Measurements from ENCODE around the gene FEN1.

FEN1 gene

DNA sequence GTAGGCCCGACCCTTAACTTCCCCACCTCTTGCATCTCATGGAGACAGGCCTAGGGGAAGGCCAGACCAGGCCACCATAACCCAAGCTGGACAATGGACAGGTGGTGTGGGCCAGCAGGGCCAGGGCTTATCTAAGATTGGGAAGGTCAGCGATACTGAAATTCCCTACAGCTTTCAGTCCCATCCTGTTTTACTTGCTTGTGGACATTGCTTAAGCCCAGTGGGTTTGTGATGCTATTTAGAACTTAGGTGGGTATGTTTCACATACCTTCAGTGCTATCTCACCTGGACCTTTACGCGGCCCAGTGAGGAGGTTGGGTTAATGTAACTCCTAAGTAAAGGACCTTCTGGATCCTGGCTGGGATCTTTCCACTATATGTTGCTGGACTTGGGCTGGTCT is 37.1 kb downstream of the FEN1 start:
- peak overlapping the region; percentile 74 for H3K4me3 ChIP-seq (ENCODE audit: low read depth, low read length)
- no peak for DNase-seq (ENCODE audit: low read depth)
- TF ChIP-seq, protein P1, sequence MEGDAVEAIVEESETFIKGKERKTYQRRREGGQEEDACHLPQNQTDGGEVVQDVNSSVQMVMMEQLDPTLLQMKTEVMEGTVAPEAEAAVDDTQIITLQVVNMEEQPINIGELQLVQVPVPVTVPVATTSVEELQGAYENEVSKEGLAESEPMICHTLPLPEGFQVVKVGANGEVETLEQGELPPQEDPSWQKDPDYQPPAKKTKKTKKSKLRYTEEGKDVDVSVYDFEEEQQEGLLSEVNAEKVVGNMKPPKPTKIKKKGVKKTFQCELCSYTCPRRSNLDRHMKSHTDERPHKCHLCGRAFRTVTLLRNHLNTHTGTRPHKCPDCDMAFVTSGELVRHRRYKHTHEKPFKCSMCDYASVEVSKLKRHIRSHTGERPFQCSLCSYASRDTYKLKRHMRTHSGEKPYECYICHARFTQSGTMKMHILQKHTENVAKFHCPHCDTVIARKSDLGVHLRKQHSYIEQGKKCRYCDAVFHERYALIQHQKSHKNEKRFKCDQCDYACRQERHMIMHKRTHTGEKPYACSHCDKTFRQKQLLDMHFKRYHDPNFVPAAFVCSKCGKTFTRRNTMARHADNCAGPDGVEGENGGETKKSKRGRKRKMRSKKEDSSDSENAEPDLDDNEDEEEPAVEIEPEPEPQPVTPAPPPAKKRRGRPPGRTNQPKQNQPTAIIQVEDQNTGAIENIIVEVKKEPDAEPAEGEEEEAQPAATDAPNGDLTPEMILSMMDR (IDR thresholded peaks at IDR 0.05; ENCODE audit: low read depth, low read length) = no peak
- TF ChIP-seq POLR2A (IDR thresholded peaks at IDR 0.05; ENCODE audit: extremely low read depth, insufficient read length) = no peak
- TF ChIP-seq MYC (IDR thresholded peaks at IDR 0.05; ENCODE audit: low read depth, low read length) = no peak
- TF ChIP-seq, protein P2, sequence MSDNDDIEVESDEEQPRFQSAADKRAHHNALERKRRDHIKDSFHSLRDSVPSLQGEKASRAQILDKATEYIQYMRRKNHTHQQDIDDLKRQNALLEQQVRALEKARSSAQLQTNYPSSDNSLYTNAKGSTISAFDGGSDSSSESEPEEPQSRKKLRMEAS (IDR thresholded peaks at IDR 0.05; ENCODE audit: low read depth, low read length) = no peak

DNA sequence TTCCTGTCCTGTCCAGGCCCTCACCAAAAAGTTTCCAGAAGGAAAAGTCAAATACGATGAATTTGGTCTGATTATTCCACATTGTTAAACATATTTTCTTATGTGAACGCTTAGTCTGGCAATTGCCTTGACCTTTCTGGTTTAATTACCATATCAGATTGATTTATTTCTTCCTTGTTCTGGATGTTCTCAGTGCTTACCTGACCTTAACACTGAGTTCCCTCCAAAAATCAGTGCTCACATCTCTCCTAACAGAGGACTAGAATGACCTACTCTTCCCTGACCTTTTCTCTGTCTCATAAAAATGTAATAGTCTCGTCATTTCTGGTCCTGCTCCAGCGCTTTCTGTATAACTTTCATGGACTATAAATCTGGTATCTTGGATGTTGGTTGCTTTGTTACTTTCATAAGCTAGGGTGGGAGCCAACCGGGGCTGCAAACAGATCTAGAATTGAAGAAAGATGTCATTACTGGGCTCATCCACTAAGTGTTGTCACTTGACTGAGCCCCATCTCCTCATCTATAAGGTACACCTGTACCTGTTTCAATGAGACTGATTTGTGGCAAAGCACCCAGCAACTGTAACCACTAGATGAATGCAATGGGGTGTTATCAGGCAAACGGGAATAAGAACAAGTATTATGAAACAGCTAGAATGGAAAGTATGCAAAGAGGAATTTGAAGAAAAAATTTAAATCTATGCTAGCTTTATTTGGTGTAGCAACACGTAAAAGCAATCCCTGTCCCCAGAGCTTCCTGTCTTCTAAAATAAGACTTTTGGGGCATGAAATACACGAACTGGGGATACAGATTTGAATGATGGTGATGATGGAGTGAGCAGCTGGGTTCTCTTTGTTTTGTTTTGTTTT is 37.8 kb downstream of the FEN1 start:
- TF ChIP-seq, protein P1 (IDR thresholded peaks at IDR 0.05; ENCODE audit: low read depth, low read length) = no peak
- TF ChIP-seq, protein P2 (IDR thresholded peaks at IDR 0.05; ENCODE audit: low read depth, low read length) = no peak
- TF ChIP-seq MYC (IDR thresholded peaks at IDR 0.05; ENCODE audit: low read depth, low read length) (no peak), POLR2A (IDR thresholded peaks at IDR 0.05; ENCODE audit: extremely low read depth, insufficient read length) (no peak)
- DNase-seq (ENCODE audit: low read depth) = no peak
- H3K4me3 ChIP-seq (ENCODE audit: low read depth, low read length) = peak overlapping the region; percentile 74

DNA sequence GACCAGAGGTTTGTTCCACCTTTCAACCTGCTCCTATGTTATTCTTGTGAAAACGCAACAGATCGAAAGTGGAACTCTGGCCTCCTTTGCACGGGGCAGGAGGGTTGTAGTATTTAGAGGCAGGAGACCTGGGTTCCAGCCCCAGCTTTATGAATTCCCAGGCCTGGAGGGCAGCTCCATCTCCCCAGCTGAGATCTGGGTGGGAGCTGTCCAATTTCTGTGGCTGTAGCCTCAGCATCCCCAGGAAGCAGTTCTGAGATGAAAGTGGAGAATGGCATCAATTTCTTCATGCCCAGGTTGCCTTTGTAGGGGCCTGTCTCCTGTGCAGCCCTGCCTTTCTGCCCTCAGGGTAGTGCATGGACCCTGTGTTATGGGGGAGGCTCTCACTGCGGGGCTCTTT is 39.5 kb downstream of the FEN1 start:
- no peak for TF ChIP-seq POLR2A (IDR thresholded peaks at IDR 0.05; ENCODE audit: extremely low read depth, insufficient read length)
- TF ChIP-seq MYC (IDR thresholded peaks at IDR 0.05; ENCODE audit: low read depth, low read length) = no peak
- TF ChIP-seq, protein P2 (IDR thresholded peaks at IDR 0.05; ENCODE audit: low read depth, low read length) = no peak
- TF ChIP-seq, protein P1 (IDR thresholded peaks at IDR 0.05; ENCODE audit: low read depth, low read length) = no peak
- no peak for DNase-seq (ENCODE audit: low read depth)
- H3K4me3 ChIP-seq (ENCODE audit: low read depth, low read length) = no peak overlapping the region

DNA sequence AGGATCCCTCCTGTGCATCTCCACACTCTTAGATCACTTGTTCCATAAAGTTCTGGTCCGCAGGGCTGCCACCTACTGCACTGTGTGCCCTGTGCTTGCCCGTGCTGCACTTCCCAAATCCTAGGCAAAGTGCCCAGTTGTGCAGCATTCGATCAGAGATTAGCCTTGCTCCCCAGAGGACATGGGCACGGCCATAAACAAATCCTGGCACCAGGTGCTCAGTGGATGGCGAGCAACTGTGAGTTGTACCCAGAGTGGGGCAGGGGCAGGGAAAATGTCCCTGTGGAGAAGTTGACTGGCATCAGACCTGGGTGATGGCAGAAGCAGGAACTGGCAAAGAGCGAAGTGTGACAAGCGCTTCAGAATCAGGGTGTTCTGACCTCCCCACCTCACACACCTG is 40.0 kb downstream of the FEN1 start:
- TF ChIP-seq, protein P1 (IDR thresholded peaks at IDR 0.05; ENCODE audit: low read depth, low read length) = no peak
- TF ChIP-seq POLR2A (IDR thresholded peaks at IDR 0.05; ENCODE audit: extremely low read depth, insufficient read length) = no peak
- TF ChIP-seq, protein P2 (IDR thresholded peaks at IDR 0.05; ENCODE audit: low read depth, low read length) = no peak
- no peak for TF ChIP-seq MYC (IDR thresholded peaks at IDR 0.05; ENCODE audit: low read depth, low read length)
- H3K4me3 ChIP-seq (ENCODE audit: low read depth, low read length) = peak overlapping the region; percentile 4

DNA sequence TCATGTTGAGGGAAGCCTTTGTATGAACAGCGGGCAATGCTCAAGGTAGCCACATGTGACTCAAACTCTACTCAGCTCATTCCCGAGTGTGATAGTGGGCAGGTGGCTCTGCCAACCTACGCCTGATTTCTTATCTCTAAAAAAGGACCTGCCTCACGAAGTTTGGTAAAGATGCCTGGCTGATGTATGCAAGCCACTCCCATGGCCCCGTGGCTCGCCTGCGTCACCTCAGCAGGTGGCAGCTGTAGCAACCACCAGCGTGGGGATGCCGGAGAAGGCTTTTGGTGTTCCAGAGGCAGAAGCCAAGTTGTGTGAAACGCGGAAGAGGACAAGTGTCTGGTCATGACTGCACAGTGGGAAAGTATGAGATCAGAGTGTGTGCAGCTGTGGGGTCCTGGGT is 40.8 kb downstream of the FEN1 start:
- TF ChIP-seq MYC (IDR thresholded peaks at IDR 0.05; ENCODE audit: low read depth, low read length) = peak; percentile 24; the same call in 1 of the 2 replicates
- TF ChIP-seq POLR2A (IDR thresholded peaks at IDR 0.05; ENCODE audit: extremely low read depth, insufficient read length) = no peak
- H3K4me3 ChIP-seq (ENCODE audit: low read depth, low read length) = peak overlapping the region; percentile 8
- DNase-seq (ENCODE audit: low read depth) = no peak

More for the DNA sequence above, 40.0 kb downstream of the FEN1 start:
- no peak for DNase-seq (ENCODE audit: low read depth)

DNA sequence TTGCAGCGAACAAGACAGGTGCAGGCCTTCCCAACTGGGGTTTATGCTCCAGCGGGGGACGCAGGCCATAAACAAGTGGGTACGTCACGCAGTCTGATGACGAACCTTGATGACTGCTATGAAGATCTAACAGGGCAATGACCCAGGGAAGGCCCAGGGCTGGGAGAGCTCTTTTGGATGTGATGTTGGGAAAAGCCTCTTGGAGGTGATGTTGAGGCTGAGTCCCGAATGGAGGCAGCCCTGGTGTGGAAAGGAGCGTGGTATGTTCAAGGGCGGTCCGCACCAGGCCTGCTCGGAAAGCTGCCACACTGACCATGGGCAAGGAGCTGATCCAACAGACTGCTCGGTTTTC is 41.2 kb downstream of the FEN1 start:
- peak; percentile 40 for DNase-seq (ENCODE audit: low read depth)
- H3K4me3 ChIP-seq (ENCODE audit: low read depth, low read length) = peak overlapping the region; percentile 23
- TF ChIP-seq, protein P2 (IDR thresholded peaks at IDR 0.05; ENCODE audit: low read depth, low read length) = no peak
- no peak for TF ChIP-seq MYC (IDR thresholded peaks at IDR 0.05; ENCODE audit: low read depth, low read length)
- TF ChIP-seq POLR2A (IDR thresholded peaks at IDR 0.05; ENCODE audit: extremely low read depth, insufficient read length) = no peak
- TF ChIP-seq, protein P1 (IDR thresholded peaks at IDR 0.05; ENCODE audit: low read depth, low read length) = no peak

Measured in NB4 (cell line).